Brain microvascular endothelial cell (primary cell): ENCODE measurements around the gene ADGRV1.

Experiments used
- DNase-seq: peaks from one replicate; pipeline ENCODE4 v3.0.0-alpha.2; 2020
- H3K27ac ChIP-seq: fragments of 250-450 bp; sonication (Bioruptor Pico); 2 replicates; pipeline ENCODE4 v1.5.1; 2020; ENCODE audit warnings: mild to moderate bottlenecking, moderate library complexity
- H3K27me3 ChIP-seq: fragments of 250-450 bp; sonication (Bioruptor Pico); replicated peaks from 2 replicates; pipeline ENCODE4 v1.5.1; 2020; ENCODE audit warnings: mild to moderate bottlenecking
- H3K36me3 ChIP-seq: fragments of 250-450 bp; sonication (Bioruptor Pico); replicated peaks from 2 replicates; pipeline ENCODE4 v1.5.1; 2020; ENCODE audit warnings: mild to moderate bottlenecking
- H3K4me3 ChIP-seq: 2 replicates; pipeline ENCODE4 v1.5.1; 2011; ENCODE audit warnings: low read depth, mild to moderate bottlenecking, control low read depth, low read length, moderate library complexity
- CTCF ChIP-seq: IDR thresholded peaks from 2 replicates; pipeline ENCODE4 v1.5.1; 2011; ENCODE audit warnings: low read depth, mild to moderate bottlenecking, moderate library complexity, low read length, control low read depth, inconsistent platforms; ENCODE audit errors: missing control alignments
- in situ Hi-C: cut with HindIII; loops from 2 replicates; pipeline ENCODE4 v1.10.0; 2017; ENCODE audit warnings: low sequenced_read_pairs, low pct_ligation_motif_present

The ADGRV1 gene

GRCh38 chr5:91069364-91069763 is 510.8 kb downstream of the ADGRV1 start:
- TF ChIP-seq CTCF = no peak
- H3K27me3 ChIP-seq = no peaks in the 10 kb centered on the region
- no peak overlapping the region for H3K4me3 ChIP-seq
- no peak for DNase-seq
- no peaks in the 10 kb centered on the region for H3K36me3 ChIP-seq
- in situ Hi-C loops = no loop called here
- H3K27ac ChIP-seq = no peak overlapping the region

GRCh38 chr5:91070761-91071550 is 512.4 kb downstream of the ADGRV1 start:
- no peak overlapping the region for H3K27ac ChIP-seq
- no peak for DNase-seq
- no peak for TF ChIP-seq CTCF
- no peaks in the 10 kb centered on the region for H3K27me3 ChIP-seq
- H3K4me3 ChIP-seq = no peak overlapping the region
- H3K36me3 ChIP-seq = no peaks in the 10 kb centered on the region
- in situ Hi-C loops = no loop called here

GRCh38 chr5:91072881-91073280 is 514.3 kb downstream of the ADGRV1 start:
- no peak for DNase-seq
- H3K36me3 ChIP-seq = no peaks in the 10 kb centered on the region
- no peak overlapping the region for H3K27ac ChIP-seq
- no peak for TF ChIP-seq CTCF
- no peaks in the 10 kb centered on the region for H3K27me3 ChIP-seq
- H3K4me3 ChIP-seq = no peak overlapping the region
- in situ Hi-C loops = no loop called here

- no peak overlapping the region for H3K27ac ChIP-seq
- in situ Hi-C loops = loop anchor here (25.0 kb wide), 1 partner anchor 338 kb away; no protein-coding TSS in a partner anchor
- peak; percentile 2 for TF ChIP-seq CTCF
- no peak overlapping the region for H3K4me3 ChIP-seq
- DNase-seq = peak; percentile 69
- H3K36me3 ChIP-seq = no peaks in the 10 kb centered on the region
- no peaks in the 10 kb centered on the region for H3K27me3 ChIP-seq
These were observed 516.0 kb downstream of the ADGRV1 start for GRCh38 chr5:91074615-91075014.

- in situ Hi-C loops = loop anchor here (25.0 kb wide), 1 partner anchor 336 kb away; no protein-coding TSS in a partner anchor
- H3K27ac ChIP-seq = no peak overlapping the region
- TF ChIP-seq CTCF = no peak
- H3K36me3 ChIP-seq = no peaks in the 10 kb centered on the region
- no peak for DNase-seq
- no peak overlapping the region for H3K4me3 ChIP-seq
- no peaks in the 10 kb centered on the region for H3K27me3 ChIP-seq
These were observed 517.5 kb downstream of the ADGRV1 start for GRCh38 chr5:91076138-91076537.
